Stimulated activated naive CD8-positive, alpha-beta T cell treated with anti-CD3 and anti-CD28 coated beads, Interleukin-15, amount 100 ng/mL, for 72 hours (primary cell): ENCODE data around the gene PATJ.
A peak's percentile ranks its signal among the peaks of the same experiment; 100 is the strongest.
"Not testable (repeated sequence)": the region's sequence is repeated elsewhere in the genome, so short reads cannot be mapped to it uniquely, and the experiment has no call there.

ENCODE experiments used
- ATAC-seq: fragments of 150-1000 bp; cut with Tn5 transposase; 2 replicates; pipeline ENCODE4 v1.10.0; 2021; ENCODE audit warnings: mild to moderate bottlenecking, moderate library complexity
- DNase-seq, 2 donors: peaks; one replicate each; pipeline ENCODE4 v3.0.0; 2021 to 2022
- H3K27ac Mint-ChIP-seq, 2 donors: one replicate each; pipeline ENCODE4 v1.8.0; 2022; ENCODE audit warnings: mild to moderate bottlenecking in 2 of 2, mixed read lengths in 2 of 2, moderate library complexity in 2 of 2
- H3K27me3 Mint-ChIP-seq: one replicate; pipeline ENCODE4 v1.8.0; 2022; ENCODE audit warnings: mixed read lengths
- H3K4me1 Mint-ChIP-seq: one replicate; pipeline ENCODE4 v1.8.0; 2022; ENCODE audit warnings: mild to moderate bottlenecking, mixed read lengths
- H3K4me3 Mint-ChIP-seq, 2 donors: one replicate each; pipeline ENCODE4 v1.8.0; 2022; ENCODE audit warnings: mild to moderate bottlenecking in 2 of 2, mixed read lengths in 2 of 2, moderate library complexity in 1 of 2
- H3K9me3 Mint-ChIP-seq, 2 donors: one replicate each; pipeline ENCODE4 v1.8.0; 2022; ENCODE audit warnings: mixed read lengths in 2 of 2

PATJ gene

GRCh38 chr1:61842863-61843514, 100.7 kb downstream of the PATJ start:
- no peak for ATAC-seq
- H3K4me3 Mint-ChIP-seq = no peak overlapping the region
- peak overlapping the region in 1 of 2 donors; percentile 72 for H3K27ac Mint-ChIP-seq
- DNase-seq = no peak
- H3K4me1 Mint-ChIP-seq = no peaks in the 10 kb centered on the region
- H3K9me3 Mint-ChIP-seq = no peaks in the 10 kb centered on the region
- H3K27me3 Mint-ChIP-seq = no peaks in the 10 kb centered on the region

- Mint-ChIP-seq H3K27me3 (no peaks in the 10 kb centered on the region), H3K27ac (no peak overlapping the region), H3K9me3 (no peaks in the 10 kb centered on the region), H3K4me1 (no peaks in the 10 kb centered on the region), H3K4me3 (no peak overlapping the region)
- DNase-seq = no peak
- no peak for ATAC-seq
These were observed 101.7 kb downstream of the PATJ start for GRCh38 chr1:61844006-61844405.

- ATAC-seq, H3K4me1 Mint-ChIP-seq, H3K27me3 Mint-ChIP-seq, H3K4me3 Mint-ChIP-seq, H3K9me3 Mint-ChIP-seq, DNase-seq, H3K27ac Mint-ChIP-seq: not testable (repeated sequence)
These were observed 102.4 kb downstream of the PATJ start for GRCh38 chr1:61844664-61845063.

- ATAC-seq = no peak
- Mint-ChIP-seq H3K27ac (peak overlapping the region in 1 of 2 donors; percentile 47), H3K9me3 (no peaks in the 10 kb centered on the region), H3K4me3 (no peak overlapping the region), H3K4me1 (no peaks in the 10 kb centered on the region), H3K27me3 (no peaks in the 10 kb centered on the region)
- DNase-seq = no peak
These were observed 109.0 kb downstream of the PATJ start for GRCh38 chr1:61851235-61851634.

- H3K4me3 Mint-ChIP-seq = no peak overlapping the region
- H3K4me1 Mint-ChIP-seq = no peaks in the 10 kb centered on the region
- H3K27ac Mint-ChIP-seq = peak overlapping the region in 1 of 2 donors; percentile 47
- no peak for ATAC-seq
- no peaks in the 10 kb centered on the region for H3K27me3 Mint-ChIP-seq
- no peaks in the 10 kb centered on the region for H3K9me3 Mint-ChIP-seq
- DNase-seq = no peak
These were observed 109.8 kb downstream of the PATJ start for GRCh38 chr1:61851849-61852669.

- Mint-ChIP-seq H3K9me3 (no peaks in the 10 kb centered on the region), H3K27ac (no peak overlapping the region), H3K4me1 (no peaks in the 10 kb centered on the region), H3K27me3 (no peaks in the 10 kb centered on the region), H3K4me3 (no peak overlapping the region)
- DNase-seq (no peak), ATAC-seq (no peak)
These were observed 110.4 kb downstream of the PATJ start for GRCh38 chr1:61852670-61853015.

GRCh38 chr1:61853583-61853982, 111.3 kb downstream of the PATJ start:
- ATAC-seq = no peak
- H3K4me1 Mint-ChIP-seq = no peaks in the 10 kb centered on the region
- no peaks in the 10 kb centered on the region for H3K9me3 Mint-ChIP-seq
- no peaks in the 10 kb centered on the region for H3K27me3 Mint-ChIP-seq
- no peak for DNase-seq
- H3K4me3 Mint-ChIP-seq = no peak overlapping the region
- no peak overlapping the region for H3K27ac Mint-ChIP-seq

GRCh38 chr1:61864489-61864888, 122.2 kb downstream of the PATJ start:
- Mint-ChIP-seq H3K9me3 (no peaks in the 10 kb centered on the region), H3K27ac (no peak overlapping the region), H3K27me3 (no peaks in the 10 kb centered on the region), H3K4me1 (no peaks in the 10 kb centered on the region), H3K4me3 (no peak overlapping the region)
- DNase-seq (no peak), ATAC-seq (no peak)

- peak; percentile 59 for ATAC-seq
- Mint-ChIP-seq H3K27ac (no peak overlapping the region), H3K9me3 (no peaks in the 10 kb centered on the region), H3K4me3 (no peak overlapping the region), H3K4me1 (no peaks in the 10 kb centered on the region), H3K27me3 (no peaks in the 10 kb centered on the region)
- no peak for DNase-seq
These were observed 123.5 kb downstream of the PATJ start for GRCh38 chr1:61865646-61866220.

- Mint-ChIP-seq H3K27ac (no peak overlapping the region), H3K4me3 (no peak overlapping the region), H3K4me1 (no peaks in the 10 kb centered on the region), H3K27me3 (no peaks in the 10 kb centered on the region), H3K9me3 (no peaks in the 10 kb centered on the region)
- no peak for ATAC-seq
- no peak for DNase-seq
These were observed 127.4 kb downstream of the PATJ start for GRCh38 chr1:61869691-61870109.

- H3K27me3 Mint-ChIP-seq = no peaks in the 10 kb centered on the region
- H3K4me3 Mint-ChIP-seq = no peak overlapping the region
- peaks cover under 1% of the 10 kb centered on the region for H3K4me1 Mint-ChIP-seq
These were observed 129.9 kb downstream of the PATJ start for GRCh38 chr1:61872206-61872605.

GRCh38 chr1:61873581-61873980, 131.3 kb downstream of the PATJ start:
- no peak for DNase-seq
- H3K9me3 Mint-ChIP-seq = peaks cover 0 to 5% of the 10 kb centered on the region in 2 donors
- H3K27me3 Mint-ChIP-seq = no peaks in the 10 kb centered on the region
- no peak for ATAC-seq
- peak overlapping the region in 1 of 2 donors; percentile 75 for H3K27ac Mint-ChIP-seq
- H3K4me3 Mint-ChIP-seq = no peak overlapping the region
- H3K4me1 Mint-ChIP-seq = peaks cover 6% of the 10 kb centered on the region

More at GRCh38 chr1:61872206-61872605, 129.9 kb downstream of the PATJ start:
- no peak for ATAC-seq
- no peak overlapping the region for H3K27ac Mint-ChIP-seq
- peaks cover 0 to 2% of the 10 kb centered on the region in 2 donors for H3K9me3 Mint-ChIP-seq
- no peak for DNase-seq

GRCh38 chr1:61873994-61874393, 131.7 kb downstream of the PATJ start:
- no peak for ATAC-seq
- Mint-ChIP-seq H3K4me3 (no peak overlapping the region), H3K27ac (no peak overlapping the region), H3K4me1 (peaks cover 6% of the 10 kb centered on the region), H3K27me3 (no peaks in the 10 kb centered on the region), H3K9me3 (peaks cover 0 to 5% of the 10 kb centered on the region in 2 donors)
- DNase-seq = no peak

GRCh38 chr1:61875198-61875597, 132.9 kb downstream of the PATJ start:
- Mint-ChIP-seq H3K9me3 (peaks cover 0 to 5% of the 10 kb centered on the region in 2 donors), H3K27ac (no peak overlapping the region), H3K4me1 (peaks cover 6% of the 10 kb centered on the region), H3K27me3 (no peaks in the 10 kb centered on the region), H3K4me3 (no peak overlapping the region)
- no peak for ATAC-seq
- no peak for DNase-seq

GRCh38 chr1:61879887-61880474, 137.7 kb downstream of the PATJ start:
- H3K9me3 Mint-ChIP-seq = peaks cover 8 to 12% of the 10 kb centered on the region in 2 donors
- H3K4me3 Mint-ChIP-seq, H3K4me1 Mint-ChIP-seq, ATAC-seq, H3K27ac Mint-ChIP-seq, DNase-seq, H3K27me3 Mint-ChIP-seq: not testable (repeated sequence)
